ENCODE data around the gene CYB561D1.

GRCh38 chr1:109479901-109480300 lies 14.0 kb upstream of the CYB561D1 start:
- no peak for TF ChIP-seq POLR2A (IDR thresholded peaks at IDR 0.05)
- no peak for TF ChIP-seq CTCF (IDR thresholded peaks at IDR 0.05)
